HG03135 (cell line): Measurements from ENCODE around the gene DPAGT1.
"Not testable (repeated sequence)": the region's sequence is repeated elsewhere in the genome, so short reads cannot be mapped to it uniquely, and the experiment has no call there.

Experiments
- ATAC-seq: cut with Tn5 transposase; IDR thresholded peaks from one replicate; pipeline ENCODE4 v1.9.1; 2021; ENCODE audit warnings: mild to moderate bottlenecking, moderate library complexity; ENCODE audit not compliant: unreplicated experiment

The DPAGT1 gene

GRCh38 chr11:119116235-119116594, 14.6 kb upstream of the DPAGT1 start:
- ATAC-seq, result no peak

- ATAC-seq, result no peak
Measured at GRCh38 chr11:119115484-119116234, 14.0 kb upstream of the DPAGT1 start.

- no peak for ATAC-seq
Measured at GRCh38 chr11:119114351-119114750, 12.7 kb upstream of the DPAGT1 start.

- no peak for ATAC-seq
Measured at GRCh38 chr11:119113716-119114115, 12.1 kb upstream of the DPAGT1 start.

DNA sequence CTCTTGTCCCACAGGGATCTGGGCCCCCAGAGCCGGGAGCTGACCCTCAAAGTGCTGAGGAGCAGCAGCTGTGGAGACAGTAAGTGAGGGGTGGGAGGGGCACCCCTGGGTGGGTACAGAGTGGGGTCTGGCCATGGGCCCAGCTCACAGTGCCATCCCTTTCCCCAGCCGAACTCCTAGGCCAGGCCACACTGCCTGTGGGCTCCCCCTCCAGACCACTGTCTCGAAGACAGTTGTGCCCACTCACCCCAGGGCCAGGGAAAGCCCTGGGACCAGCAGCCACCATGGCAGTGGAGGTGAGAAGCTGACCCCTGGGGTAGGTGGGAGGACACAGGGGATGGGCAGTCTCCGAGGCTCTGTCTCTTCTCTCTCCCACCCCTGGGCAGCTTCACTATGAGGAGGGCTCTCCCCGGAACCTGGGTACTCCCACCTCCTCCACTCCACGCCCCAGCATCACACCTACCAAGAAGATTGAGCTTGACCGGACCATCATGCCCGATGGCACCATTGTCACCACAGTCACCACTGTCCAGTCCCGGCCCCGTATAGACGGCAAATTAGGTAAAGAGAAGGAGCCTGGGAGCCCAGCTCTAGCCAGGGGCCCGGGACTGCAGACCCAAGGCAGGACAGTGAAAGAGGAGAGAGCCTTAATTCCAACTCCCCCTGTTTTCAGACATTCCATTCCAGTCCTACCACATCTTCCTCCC, 10.8 kb upstream of the DPAGT1 start:
- ATAC-seq, result no peak

DNA sequence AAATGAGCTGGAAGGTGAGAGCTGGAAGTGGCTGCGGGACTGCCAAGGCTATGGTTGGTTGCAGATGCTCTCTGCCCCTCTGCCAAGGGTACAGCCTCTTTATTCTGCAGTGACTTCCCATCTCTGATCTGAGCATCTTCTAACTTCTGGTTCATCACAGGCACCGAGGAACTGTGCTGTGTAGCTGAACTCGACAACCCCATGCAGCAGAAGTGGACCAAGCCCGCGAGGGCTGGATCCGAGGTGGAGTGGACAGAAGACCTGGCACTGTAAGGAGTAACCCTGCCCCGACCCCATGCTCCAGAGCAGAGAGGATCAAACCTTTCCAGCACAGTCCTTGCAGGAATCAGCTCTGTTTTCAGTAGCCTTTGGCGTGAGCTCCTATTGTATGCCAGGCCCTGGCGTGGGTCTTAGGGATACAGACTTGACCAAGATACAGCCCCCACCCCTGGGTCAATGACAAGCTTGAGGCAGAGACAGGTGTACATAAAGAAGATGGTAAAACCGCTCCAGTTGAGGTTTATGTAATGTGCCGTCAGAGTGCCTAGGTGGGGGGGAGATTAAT, 9.8 kb upstream of the DPAGT1 start:
- ATAC-seq, result no peak

DNA sequence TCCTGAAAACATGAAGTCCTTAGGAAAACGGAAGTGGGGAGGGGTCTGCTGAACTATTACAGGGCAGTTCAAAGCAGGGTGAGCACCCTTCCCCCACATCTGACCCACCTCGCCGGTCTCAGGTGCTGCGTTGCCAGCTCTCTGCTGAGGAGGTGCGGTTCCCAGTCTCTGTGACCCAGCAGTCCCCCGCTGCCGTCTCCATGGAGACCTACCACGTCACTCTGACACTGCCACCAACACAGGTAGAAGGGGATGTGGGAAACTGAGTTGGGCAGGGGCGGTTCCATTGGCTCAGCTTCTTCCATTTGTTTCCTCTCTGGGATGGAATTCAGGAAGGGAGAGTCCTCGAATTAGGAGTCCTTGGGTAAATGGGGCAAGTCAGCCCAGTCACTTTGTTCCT, 8.8 kb upstream of the DPAGT1 start:
- ATAC-seq, result no peak

- ATAC-seq, result no peak
Measured at GRCh38 chr11:119109843-119110242, 8.2 kb upstream of the DPAGT1 start.

- no peak for ATAC-seq
Measured at GRCh38 chr11:119108857-119109221, 7.2 kb upstream of the DPAGT1 start.

- ATAC-seq, result peak; percentile 7
Measured at GRCh38 chr11:119108146-119108856, 6.6 kb upstream of the DPAGT1 start.

DNA sequence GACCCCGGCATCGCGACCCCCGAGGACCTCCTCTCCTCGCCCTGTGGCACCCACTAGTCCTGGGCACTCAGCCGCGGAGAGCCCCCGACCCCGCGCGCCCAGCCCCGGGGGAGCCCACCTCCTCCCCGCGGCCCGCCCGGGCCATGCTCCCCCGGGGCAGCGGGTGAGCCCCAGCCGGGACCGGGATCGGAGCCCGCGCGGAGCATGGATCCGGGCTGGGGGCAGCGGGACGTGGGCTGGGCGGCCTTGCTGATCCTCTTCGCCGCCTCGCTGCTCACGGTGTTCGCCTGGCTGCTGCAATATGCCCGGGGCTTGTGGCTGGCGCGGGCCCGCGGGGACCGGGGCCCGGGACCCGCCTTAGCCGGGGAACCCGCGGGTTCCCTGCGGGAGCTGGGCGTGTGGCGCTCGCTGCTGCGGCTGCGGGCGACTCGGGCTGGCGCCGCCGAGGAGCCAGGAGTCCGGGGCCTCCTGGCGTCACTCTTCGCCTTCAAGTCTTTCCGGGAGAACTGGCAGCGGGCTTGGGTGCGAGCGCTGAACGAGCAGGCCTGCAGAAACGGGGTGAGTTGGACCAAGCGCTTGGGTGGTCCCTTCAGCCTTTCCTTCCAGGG, 6.0 kb upstream of the DPAGT1 start:
- ATAC-seq, result peak; percentile 27

DNA sequence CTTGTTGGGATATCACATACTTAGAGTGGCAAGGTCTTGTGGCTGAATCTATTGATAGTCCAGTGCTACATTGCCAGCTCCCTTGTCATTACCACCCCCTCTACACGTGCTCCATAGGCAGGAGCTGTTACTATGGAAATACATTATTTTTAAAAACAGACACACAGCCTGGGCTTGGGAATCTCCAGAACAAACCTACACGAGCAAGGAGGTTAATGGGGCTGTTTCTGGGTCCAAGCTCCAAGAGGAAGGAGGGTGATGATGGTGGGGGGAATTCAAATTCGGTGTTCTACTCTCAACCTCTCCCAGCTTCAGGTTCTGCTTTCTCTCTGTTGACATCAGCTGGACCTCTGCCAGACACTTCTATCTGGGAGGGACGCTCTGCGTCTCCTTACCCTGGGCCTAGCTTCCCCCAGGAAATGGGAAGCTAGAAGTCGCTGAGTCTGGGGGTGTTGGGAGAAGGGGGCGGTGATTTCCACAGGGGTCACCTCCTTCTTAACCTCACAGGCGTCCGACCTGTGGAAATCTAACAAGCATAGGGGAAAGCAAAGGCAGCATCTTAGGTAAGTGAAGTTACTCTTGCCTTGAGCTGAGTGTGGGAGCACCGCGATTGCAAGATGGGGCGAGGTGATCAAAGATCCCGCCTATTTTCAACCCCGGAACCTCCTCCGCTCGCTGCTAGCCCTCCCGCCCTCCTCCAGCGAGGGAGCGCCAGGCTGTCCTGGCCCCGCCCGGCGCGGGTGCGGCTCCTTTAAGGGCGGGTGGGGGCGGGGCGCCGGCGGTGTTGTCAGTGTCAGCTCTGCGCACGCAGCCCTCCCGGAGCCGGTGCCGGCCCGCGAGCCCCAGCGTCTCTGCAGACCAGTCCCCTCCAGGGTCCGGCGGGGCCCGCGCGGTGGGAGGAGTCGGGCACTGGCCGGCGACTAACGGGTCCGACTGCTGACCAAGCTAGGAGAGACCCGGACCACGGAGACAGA, 5.2 kb upstream of the DPAGT1 start, which contains the start of gene C2CD2L:
C2CD2L (plus strand) TSS at position 781 of the 974 bp plus-strand sequence. CDS start 398 bp downstream, outside the sequence.
- ATAC-seq, result peak; percentile 71

DNA sequence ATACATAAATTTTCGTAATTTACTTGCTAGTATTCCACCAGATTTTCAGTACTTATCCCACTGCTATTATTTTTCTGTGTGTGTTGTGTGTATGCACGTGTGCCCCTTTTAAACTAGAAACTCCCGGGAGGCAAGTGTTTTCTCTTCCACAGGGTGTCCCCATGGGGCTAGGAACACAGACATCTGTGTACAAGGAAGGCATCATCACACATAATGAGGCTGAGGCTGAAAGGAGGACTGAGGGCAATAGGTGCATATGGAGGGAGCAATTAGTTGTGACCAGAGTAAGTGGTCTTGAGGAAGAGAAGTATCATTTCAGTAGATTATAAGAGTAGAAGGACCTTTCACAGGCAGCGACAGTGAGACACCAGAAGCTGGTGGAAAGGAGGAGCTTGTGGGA, 2.1 kb upstream of the DPAGT1 start:
- no peak for ATAC-seq

DNA sequence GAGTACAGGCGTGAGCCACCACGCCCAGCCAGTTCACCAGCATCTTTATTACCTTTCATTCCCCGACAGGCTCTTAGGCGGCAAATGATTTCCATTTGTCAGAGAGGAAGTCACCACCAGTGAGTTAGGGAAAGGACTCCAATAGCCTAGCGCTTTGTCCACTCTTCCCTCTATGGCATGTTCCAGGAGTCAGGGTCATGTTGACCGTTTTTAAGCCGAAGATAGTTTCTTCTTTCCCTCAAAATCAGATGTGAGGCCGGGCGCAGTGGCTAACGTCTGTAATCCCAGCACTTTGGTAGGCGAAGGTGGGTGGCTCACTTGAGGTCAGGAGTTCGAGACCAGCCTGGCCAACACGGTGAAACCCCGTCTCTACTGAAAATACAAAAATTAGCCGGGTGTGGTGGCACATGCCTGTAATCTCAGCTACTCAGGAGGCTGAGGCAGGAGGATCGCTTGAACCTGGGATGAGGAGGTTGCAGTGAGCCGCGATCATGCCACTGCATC, 1.6 kb upstream of the DPAGT1 start:
- ATAC-seq, result not testable (repeated sequence)

DNA sequence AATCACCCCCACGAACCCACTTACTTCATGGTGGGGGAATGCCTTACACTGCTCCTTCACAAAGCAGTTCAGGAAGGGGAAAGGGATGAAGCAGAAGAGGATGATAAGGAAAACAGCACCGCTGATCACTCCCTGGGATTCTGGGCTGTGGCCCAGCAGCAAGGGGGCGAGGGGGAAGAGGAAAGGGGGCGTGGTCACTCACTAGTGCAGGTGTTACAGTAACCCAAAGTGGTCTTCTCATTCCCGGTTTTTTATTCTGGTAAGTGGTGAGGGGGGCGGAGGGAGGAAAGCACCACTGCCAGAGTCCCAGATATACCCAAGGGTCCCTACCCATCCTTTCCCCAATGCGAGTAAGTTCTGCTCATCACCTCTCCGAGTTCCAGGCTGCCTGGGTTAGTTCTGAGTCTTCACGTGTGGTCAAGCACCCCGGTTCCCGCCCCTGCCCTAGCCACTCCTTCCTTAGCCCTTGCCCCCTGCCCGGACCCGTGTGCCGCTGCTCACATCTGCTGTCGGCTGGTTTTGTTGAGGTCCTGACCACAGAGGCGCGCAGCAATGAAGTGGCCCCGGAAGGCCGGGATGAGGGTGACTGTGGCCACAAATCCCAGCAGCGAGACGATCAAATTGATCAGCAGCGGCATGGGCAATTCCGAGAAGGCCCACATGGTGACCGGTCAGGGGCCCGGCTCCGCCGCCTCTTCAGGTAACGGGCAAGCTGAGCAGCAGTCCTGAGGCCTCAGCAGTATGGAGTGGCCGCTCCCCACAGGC, 477 bp downstream of the DPAGT1 start:
- ATAC-seq, result peak; percentile 26

GRCh38 chr11:119100246-119100970, 1.2 kb downstream of the DPAGT1 start:
- ATAC-seq, result no peak

GRCh38 chr11:119099711-119100110, 1.9 kb downstream of the DPAGT1 start:
- no peak for ATAC-seq
